GM10266 (cell line): ENCODE measurements around the gene TGIF2.
A peak's percentile ranks its signal among the peaks of the same experiment; 100 is the strongest.

Experiments
- DNase-seq: peaks from one replicate; pipeline ENCODE4 v3.0.0; 2012; ENCODE audit errors: extremely low spot score
- CTCF ChIP-seq: IDR thresholded peaks from 2 replicates; pipeline ENCODE4 v1.5.1; 2012; ENCODE audit warnings: mild to moderate bottlenecking, low read depth; ENCODE audit not compliant: control insufficient read depth, insufficient read depth; ENCODE audit errors: missing control alignments

TGIF2 gene

DNA sequence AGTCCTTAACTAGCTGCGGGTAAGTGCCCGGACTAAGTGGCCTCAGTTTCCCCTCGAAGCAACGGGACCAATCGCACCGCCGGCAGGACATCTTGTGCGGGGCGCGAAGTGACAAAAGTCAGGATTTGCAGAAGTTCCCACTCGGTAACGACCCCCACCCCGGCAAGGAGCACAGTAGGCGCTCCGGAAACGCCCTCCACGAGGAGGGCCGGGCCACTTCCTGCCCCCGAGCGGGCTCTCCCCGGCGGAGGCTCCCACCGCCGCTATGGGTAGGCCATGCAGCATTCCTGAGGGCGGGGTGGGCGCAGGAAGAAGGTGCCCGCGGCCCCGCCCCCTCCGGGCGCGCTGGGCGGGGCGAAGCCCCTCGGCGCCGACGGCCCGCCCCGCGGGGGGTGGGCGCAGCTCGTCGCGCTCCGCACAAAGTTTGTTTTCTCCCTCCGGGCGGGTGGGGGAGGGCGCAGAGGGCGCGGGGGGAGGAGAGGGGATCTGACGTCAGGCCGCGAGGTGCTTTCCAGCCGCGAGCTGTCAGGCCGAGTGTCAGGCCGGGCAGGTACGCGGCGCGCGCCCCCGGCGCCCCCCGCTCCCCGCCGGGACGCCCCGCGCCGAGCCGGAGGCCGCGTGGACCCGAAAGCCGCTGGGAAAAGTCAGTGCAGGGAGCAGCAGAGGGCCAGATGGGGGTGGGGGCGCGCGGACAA, at the start of gene TGIF2:
TGIF2 (plus strand) TSS at position 495 of the 695 bp plus-strand sequence. CDS start 5,178 bp downstream, outside the sequence.
- peak; percentile 100 for DNase-seq

DNA sequence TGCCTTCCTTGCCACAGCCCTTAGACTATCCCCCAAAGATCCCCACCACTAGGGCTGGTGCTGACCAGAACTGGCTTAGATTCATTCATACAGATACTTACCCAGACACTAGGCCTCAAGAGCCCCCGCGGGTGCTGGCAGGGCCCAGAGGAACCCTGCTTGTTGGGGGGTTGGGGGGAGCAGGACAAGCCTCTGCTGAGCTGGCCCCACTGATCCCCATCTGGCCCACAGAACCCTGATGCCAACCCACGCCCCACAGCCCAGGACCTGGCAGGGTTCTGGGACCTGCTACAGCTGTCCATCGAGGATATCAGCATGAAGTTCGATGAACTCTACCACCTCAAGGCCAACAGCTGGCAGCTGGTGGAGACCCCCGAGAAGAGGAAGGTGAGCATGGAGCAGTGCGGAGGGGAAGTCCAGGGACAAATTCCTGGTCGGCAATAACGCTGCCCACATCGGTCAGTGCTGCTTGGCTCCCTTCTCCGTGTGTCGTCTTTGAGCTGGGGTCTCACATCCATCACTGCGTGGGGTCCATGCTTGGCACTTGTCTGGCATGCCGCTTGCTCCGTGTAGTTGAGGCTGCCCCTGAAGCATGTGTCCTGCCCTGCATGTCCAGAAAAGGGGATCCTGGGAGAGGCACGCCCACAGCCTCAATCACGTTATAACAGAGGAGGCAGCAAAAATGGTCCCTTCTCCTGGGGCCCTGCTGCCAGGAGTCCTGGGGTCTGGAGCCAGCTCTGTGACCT, 47.6 kb upstream of the TGIF2 start:
- DNase-seq = no peak
- TF ChIP-seq CTCF = no peak

More for the DNA sequence above, at the start of gene TGIF2:
- TF ChIP-seq CTCF = no peak

- TF ChIP-seq CTCF = no peak
- DNase-seq = no peak
These were observed 46.8 kb upstream of the TGIF2 start for GRCh38 chr20:36526521-36527011.

DNA sequence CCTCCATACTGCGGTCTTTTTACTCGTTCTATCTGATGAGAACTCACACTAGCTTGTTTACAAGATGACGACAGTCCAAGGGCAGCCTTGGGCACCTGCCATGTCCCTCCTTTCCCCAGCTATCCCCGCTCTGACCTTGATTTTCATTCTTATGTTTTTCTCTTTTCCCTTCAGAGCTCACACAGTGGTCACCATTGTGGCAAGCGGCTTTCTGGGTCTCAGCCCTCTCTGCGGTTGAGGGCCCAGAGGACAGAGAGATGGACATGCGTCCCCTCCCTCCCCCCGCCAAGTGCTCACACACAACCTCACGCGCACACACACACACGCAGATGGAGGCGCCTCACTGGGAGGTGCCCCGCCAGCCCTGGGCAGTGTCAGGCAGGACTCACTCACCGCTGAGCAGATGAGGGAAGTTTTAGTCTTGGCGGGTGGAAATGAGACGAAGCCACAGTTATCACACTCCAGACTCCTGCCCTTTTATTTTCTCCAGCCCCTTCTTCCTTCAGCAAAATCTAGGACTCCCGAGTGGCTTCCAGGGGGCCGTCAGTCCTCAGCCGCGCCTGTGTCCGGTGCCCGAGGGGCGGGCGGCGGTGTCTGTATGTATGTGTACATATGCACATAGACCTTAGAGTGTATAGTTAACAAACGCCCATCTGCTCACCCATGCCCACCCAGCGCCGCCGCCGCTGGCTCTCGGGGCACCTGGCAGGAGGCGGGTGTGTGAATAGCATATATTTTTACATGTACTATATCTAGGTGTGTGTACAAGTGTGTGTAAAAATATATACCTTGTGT, 45.9 kb upstream of the TGIF2 start:
- DNase-seq = no peak
- no peak for TF ChIP-seq CTCF

DNA sequence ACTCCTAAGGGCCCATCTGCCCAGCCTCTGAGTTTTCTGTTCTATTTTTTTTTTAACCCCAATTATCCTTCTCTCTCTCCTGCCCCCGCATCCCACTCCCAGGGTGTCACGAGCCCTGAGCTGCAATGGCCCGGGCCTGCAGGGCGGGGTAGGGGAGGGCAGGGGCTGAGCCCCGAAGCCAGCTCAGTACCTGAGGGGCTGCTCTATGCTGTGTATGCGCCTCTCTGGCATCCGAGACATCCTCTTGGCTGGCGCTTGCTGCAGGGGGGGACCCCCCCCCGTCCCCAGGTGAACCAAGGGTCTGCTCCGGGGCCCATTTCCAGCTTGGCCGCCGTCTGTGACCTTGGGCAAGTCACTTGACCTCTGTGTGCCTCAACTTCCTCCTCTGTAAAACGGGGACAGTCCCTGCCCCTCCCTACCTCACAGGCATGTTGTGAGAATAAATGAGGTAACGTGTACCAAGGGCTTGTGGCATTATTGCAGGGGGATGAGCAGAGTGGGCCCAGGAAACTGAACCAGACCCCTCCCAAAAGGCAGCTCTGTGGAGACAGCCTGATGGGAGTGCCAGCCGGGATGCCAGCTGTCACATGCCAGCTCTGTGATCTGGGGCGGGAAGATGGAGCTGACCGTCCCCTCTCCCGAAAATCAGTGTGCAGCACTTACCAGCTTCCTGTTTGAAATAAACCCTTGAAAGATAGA, 45.1 kb upstream of the TGIF2 start:
- no peak for DNase-seq
- TF ChIP-seq CTCF = no peak

GRCh38 chr20:36528875-36529417, 44.5 kb upstream of the TGIF2 start:
- no peak for TF ChIP-seq CTCF
- no peak for DNase-seq
